BJ (cell line): Measurements from ENCODE around the gene RHOU. TPM values are rescaled to one million over a fixed set of nuclear protein-coding genes. Genes with fewer than 3 reads are reported as not detected.
A peak's percentile ranks its signal among the peaks of the same experiment; 100 is the strongest.
"Not testable (repeated sequence)": the region's sequence is repeated elsewhere in the genome, so short reads cannot be mapped to it uniquely, and the experiment has no call there.

Experiments
- CTCF ChIA-PET: fragments of 350-600 bp; formaldehyde crosslinking; extraction: SDS; loops from one replicate; lab custom pipeline; 2021; ENCODE audit warnings: antibody characterized with exemption, inconsistent platforms; lab: Yijun Ruan, JAX
- POLR2A ChIA-PET: fragments of 300-600 bp; sonication (Branson Sonifier 250); formaldehyde crosslinking; extraction: SDS; loops from one replicate; lab custom pipeline; 2021; ENCODE audit warnings: antibody characterized with exemption; lab: Charles Lee
- DNase-seq: peaks from one replicate; pipeline ENCODE4 v3.0.0-alpha.2; 2011; ENCODE audit warnings: low read depth
- H3K27me3 ChIP-seq: 2 replicates; pipeline ENCODE4 v1.6.0; 2011; ENCODE audit warnings: low read length; ENCODE audit not compliant: control insufficient read depth, insufficient read depth
- H3K36me3 ChIP-seq: 2 replicates; pipeline ENCODE4 v1.5.1; 2011; ENCODE audit warnings: low read length; ENCODE audit not compliant: control insufficient read depth, insufficient read depth
- H3K4me3 ChIP-seq: 2 replicates; pipeline ENCODE4 v1.5.1; 2011; ENCODE audit warnings: low read depth, mild to moderate bottlenecking, control low read depth, low read length
- polyA minus RNA-seq: library from RNA; depleted of rRNA, polyadenylated mRNA; stranded (reverse); fragments of >200 nt; gene quantifications from 2 replicates; pipeline ENCODE4 v1.2.3, GENCODE V29; 2011; rRNA and poly(A)+ RNA removed
- polyA plus RNA-seq: library from polyadenylated mRNA; depleted of rRNA; stranded (reverse); fragments of >200 nt; gene quantifications from 2 replicates; pipeline ENCODE4 v1.2.3, GENCODE V29; 2011; rRNA removed
- TF ChIP-seq, protein P1 (sequence below): IDR thresholded peaks from 2 replicates; pipeline ENCODE4 v1.5.1; 2011; ENCODE audit warnings: low read depth, mild to moderate bottlenecking, control low read depth, inconsistent platforms, low read length, moderate library complexity; ENCODE audit not compliant: insufficient read depth

Gene RHOU
- polyA plus RNA-seq (0.42 and 0.63 TPM in 2 replicates), polyA minus RNA-seq (0.15 and 0.38 TPM in 2 replicates)

DNA sequence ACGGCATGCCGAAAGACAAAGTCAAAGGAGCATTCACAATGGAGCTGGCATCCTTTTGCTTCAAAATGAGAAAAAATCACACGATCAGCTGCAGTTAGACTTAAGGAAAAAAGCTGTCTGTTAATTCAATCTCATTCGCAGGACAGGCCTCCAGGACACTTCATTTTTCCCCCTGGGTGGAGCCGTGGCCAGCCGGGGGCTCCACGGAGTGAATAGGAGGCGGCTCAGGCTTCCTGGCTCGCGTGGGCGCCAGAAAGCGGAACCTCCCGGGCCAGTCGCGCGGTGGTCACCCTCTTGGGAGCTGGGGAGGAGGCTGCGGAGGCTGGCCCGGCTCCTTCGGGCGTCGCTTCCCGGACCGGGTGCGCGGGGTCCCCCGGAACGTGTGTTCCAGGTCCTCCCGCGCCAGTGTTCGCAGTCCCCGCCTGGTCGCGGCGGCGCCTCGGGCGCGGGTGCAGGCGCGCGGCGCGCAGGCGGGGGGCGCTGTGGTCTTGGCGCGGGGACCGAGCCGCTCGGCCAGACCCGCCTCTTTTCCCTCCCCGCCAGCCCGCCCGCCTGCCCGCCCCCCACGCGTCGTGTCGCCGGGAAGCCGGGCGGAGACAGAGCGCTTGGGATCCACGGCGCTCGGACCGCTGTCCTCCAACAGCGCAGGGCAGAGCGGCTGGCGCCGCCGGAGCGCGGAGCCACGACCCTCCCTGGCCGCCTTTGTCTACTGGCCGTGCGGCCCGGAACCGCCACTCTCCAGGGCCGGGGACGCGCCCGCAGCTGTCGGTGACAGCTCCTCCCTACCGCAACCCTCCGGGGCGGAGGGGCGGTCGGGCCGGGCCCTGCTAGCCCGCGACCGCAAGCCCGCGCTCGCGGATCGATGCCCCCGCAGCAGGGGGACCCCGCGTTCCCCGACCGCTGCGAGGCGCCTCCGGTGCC is at the start of gene RHOU:
Gene RHOU, plus strand, starts transcription at position 599 of the 921 bp plus-strand sequence. Its CDS starts 264 bp downstream, at position 863.
- DNase-seq: no peak
- ChIA-PET POLR2A (no interaction called here), CTCF (interaction anchor here (0.6 to 3.2 kb wide), 17 partner anchors 15 to 502 kb away, joined by 3 to 48 read pairs (median 4); no protein-coding TSS in a partner anchor)
- TF ChIP-seq, protein P1, sequence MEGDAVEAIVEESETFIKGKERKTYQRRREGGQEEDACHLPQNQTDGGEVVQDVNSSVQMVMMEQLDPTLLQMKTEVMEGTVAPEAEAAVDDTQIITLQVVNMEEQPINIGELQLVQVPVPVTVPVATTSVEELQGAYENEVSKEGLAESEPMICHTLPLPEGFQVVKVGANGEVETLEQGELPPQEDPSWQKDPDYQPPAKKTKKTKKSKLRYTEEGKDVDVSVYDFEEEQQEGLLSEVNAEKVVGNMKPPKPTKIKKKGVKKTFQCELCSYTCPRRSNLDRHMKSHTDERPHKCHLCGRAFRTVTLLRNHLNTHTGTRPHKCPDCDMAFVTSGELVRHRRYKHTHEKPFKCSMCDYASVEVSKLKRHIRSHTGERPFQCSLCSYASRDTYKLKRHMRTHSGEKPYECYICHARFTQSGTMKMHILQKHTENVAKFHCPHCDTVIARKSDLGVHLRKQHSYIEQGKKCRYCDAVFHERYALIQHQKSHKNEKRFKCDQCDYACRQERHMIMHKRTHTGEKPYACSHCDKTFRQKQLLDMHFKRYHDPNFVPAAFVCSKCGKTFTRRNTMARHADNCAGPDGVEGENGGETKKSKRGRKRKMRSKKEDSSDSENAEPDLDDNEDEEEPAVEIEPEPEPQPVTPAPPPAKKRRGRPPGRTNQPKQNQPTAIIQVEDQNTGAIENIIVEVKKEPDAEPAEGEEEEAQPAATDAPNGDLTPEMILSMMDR: peak; percentile 34; the same call in 1 of the 2 replicates
- H3K27me3 ChIP-seq: no peaks in the 10 kb centered on the region; the same call in 1 of the 2 replicates
- peak within 1 kb of the TSS; percentile 60 for H3K4me3 ChIP-seq
- no peaks in the 10 kb centered on the region for H3K36me3 ChIP-seq

DNA sequence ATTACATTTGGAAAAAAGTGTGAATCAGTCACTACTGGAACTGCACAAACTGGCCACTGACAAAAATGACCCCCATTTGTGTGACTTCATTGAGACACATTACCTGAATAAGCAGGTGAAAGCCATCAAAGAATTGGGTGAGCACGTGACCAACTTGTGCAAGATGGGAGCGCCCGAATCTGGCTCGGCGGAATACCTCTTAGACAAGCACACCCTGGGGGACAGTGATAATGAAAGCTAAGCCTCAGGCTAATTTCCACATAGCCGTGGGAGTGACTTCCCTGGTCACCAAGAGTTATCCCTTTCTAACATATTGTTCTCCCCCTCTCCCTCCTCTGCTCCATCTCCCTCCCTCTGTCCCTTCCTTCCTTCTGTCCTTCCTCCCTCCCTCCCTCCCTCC is 47.7 kb upstream of the RHOU start:
- TF ChIP-seq, protein P1: no peak

DNA sequence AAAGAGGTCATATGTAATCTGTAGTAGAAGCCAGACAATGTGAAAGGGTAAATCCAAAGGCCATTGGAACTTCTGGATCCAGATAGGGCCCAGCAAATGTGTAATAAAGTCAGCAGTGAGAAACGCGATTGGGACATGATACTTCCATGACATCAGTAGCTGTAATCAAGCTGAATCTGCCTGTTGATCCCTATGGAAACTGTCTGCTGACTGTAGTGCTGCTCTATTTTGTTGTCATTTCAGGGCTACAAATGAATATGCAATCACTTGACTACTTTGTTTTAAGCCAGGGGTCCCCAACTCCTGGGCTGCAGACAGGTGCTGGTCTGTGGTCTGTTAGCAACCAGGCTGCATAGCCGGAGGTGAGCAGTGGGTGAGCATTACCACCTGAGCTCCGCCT is 46.0 kb upstream of the RHOU start:
- H3K27me3 ChIP-seq: no peaks in the 10 kb centered on the region
- CTCF ChIA-PET: interaction anchor here (0.9 to 1.8 kb wide), 2 partner anchors 25 to 538 kb away, joined by 3 to 4 read pairs; no protein-coding TSS in a partner anchor
- DNase-seq: no peak
- POLR2A ChIA-PET: no interaction called here
- H3K36me3 ChIP-seq: no peaks in the 10 kb centered on the region
- H3K4me3 ChIP-seq: no peak overlapping the region
- TF ChIP-seq, protein P1: no peak

More for the DNA sequence above, 47.7 kb upstream of the RHOU start:
- no peaks in the 10 kb centered on the region for H3K27me3 ChIP-seq
- CTCF ChIA-PET: no interaction called here
- DNase-seq: no peak
- H3K36me3 ChIP-seq: no peaks in the 10 kb centered on the region
- H3K4me3 ChIP-seq: no peak overlapping the region
- POLR2A ChIA-PET: interaction anchor here (0.6 kb wide), 1 partner anchor 10 kb away, joined by 4 read pairs; no protein-coding TSS in a partner anchor

DNA sequence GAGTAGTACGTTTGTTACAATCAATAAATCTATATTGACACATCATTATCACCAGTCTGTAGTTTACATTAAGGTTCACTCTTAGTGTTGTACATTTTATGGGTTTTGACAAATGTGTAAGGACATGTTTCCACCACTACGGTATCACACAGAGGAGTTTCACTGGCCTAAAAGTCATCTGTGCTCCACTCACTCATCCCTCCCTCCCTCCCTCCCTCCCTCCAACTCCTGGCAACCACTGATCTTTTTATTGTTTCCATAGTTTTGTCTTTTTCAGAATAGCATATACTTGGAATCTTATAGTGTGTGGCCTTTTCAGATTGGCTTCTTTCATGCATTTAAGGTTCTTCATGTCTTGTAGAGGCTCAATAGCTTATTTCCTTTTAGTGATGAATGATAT is 44.1 kb upstream of the RHOU start:
- POLR2A ChIA-PET: no interaction called here
- TF ChIP-seq, protein P1: no peak
- no peak for DNase-seq
- no peaks in the 10 kb centered on the region for H3K36me3 ChIP-seq
- H3K4me3 ChIP-seq: no peak overlapping the region
- H3K27me3 ChIP-seq: no peaks in the 10 kb centered on the region
- CTCF ChIA-PET: interaction anchor here (0.8 to 1.6 kb wide), 4 partner anchors 11 to 538 kb away, joined by 3 to 7 read pairs (median 3); no protein-coding TSS in a partner anchor

DNA sequence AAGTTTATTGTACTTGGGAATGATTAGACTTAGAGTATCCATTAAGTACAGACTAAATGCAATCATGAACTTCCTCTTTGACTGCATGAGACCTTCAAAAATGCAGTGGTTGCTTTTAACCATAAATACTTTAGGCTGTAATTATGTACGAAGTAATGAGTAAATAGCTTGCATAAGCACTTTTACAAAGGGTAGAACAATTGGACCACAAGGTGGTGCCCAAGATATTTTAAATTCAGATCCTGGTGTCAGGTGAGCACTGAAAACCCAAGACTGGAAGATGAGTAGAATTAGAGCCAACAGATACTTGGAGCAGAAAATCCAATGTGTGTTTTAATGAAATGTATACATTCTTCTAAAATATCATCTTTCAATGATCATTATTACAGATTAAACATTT is 43.4 kb upstream of the RHOU start:
- H3K36me3 ChIP-seq: no peaks in the 10 kb centered on the region
- H3K27me3 ChIP-seq: no peaks in the 10 kb centered on the region
- no peak overlapping the region for H3K4me3 ChIP-seq
- ChIA-PET CTCF (interaction anchor here (0.8 to 1.6 kb wide), 4 partner anchors 10 to 538 kb away, joined by 3 to 7 read pairs (median 3); no protein-coding TSS in a partner anchor), POLR2A (no interaction called here)
- TF ChIP-seq, protein P1: 0 out of 2 replicates have a peak, but pooled peaks have one; percentile 22
- DNase-seq: no peak

DNA sequence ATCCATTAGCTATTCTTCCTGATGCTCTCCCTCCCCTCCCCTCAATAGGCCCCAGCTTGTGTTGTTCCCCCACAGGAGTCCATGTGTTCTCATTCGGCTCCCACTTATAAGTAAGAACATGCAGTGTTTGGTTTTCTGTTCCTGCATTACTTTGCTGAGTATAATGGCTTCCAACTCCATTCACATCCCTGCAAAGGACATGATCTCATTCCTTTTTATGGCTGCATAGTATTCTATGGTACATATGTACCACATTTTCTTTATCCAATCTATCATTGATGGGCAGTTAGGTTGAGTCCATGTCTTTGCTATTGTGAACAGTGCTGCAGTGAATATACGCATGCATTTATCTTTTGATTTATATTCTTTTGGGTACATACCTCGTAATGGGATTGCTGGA is 40.8 kb upstream of the RHOU start:
- H3K4me3 ChIP-seq, POLR2A ChIA-PET, DNase-seq, H3K36me3 ChIP-seq, H3K27me3 ChIP-seq: not testable (repeated sequence)
- CTCF ChIA-PET: interaction anchor here (0.6 kb wide), 1 partner anchor 45 kb away, joined by 3 read pairs; no protein-coding TSS in a partner anchor
